Activated CD4-positive, alpha-beta T cell treated with anti-CD3 and anti-CD28 coated beads for 24 hours (primary cell): ENCODE data around the gene LRGUK.

Source experiments
- DNase-seq, 2 donors: peaks; one replicate each; pipeline ENCODE4 v3.0.0-alpha.2; 2020; ENCODE audit warnings: low read depth in 2 of 2

The LRGUK gene

GRCh38 chr7:134128829-134129228 lies 1.7 kb downstream of the LRGUK start:
- DNase-seq, result no peak

- DNase-seq, result no peak
Observed at GRCh38 chr7:134129856-134130523, 2.9 kb downstream of the LRGUK start.

- DNase-seq, result no peak
Observed at GRCh38 chr7:134134004-134134403, 6.9 kb downstream of the LRGUK start.

- peak; percentile 20 to 43 for DNase-seq
Observed at GRCh38 chr7:134140889-134141867, 14.0 kb downstream of the LRGUK start.

GRCh38 chr7:134141868-134142264 lies 14.7 kb downstream of the LRGUK start:
- DNase-seq, result no peak

GRCh38 chr7:134153493-134154136 lies 26.5 kb downstream of the LRGUK start:
- DNase-seq, result no peak

GRCh38 chr7:134154581-134155130 lies 27.5 kb downstream of the LRGUK start:
- DNase-seq, result no peak

- no peak for DNase-seq
Observed at GRCh38 chr7:134155206-134155605, 28.1 kb downstream of the LRGUK start.

- no peak for DNase-seq
Observed at GRCh38 chr7:134155871-134156270, 28.7 kb downstream of the LRGUK start.

- no peak for DNase-seq
Observed at GRCh38 chr7:134165252-134165651, 38.1 kb downstream of the LRGUK start.

- no peak for DNase-seq
Observed at GRCh38 chr7:134167250-134167649, 40.1 kb downstream of the LRGUK start.

- no peak for DNase-seq
Observed at GRCh38 chr7:134167841-134168240, 40.7 kb downstream of the LRGUK start.

- no peak for DNase-seq
Observed at GRCh38 chr7:134174795-134175261, 47.7 kb downstream of the LRGUK start.

- DNase-seq, result no peak
Observed at GRCh38 chr7:134175334-134176036, 48.3 kb downstream of the LRGUK start.

- DNase-seq, result no peak
Observed at GRCh38 chr7:134176037-134176350, 48.9 kb downstream of the LRGUK start.

- no peak for DNase-seq
Observed at GRCh38 chr7:134179036-134180011, 52.2 kb downstream of the LRGUK start.

- no peak for DNase-seq
Observed at GRCh38 chr7:134180376-134180775, 53.2 kb downstream of the LRGUK start.

- DNase-seq, result no peak
Observed at GRCh38 chr7:134182078-134182477, 54.9 kb downstream of the LRGUK start.

- DNase-seq, result no peak
Observed at GRCh38 chr7:134184767-134185166, 57.6 kb downstream of the LRGUK start.

- no peak for DNase-seq
Observed at GRCh38 chr7:134186027-134186426, 58.9 kb downstream of the LRGUK start.
